IPS DF 4.7 (cell line): ENCODE measurements around the gene RANBP9.

Experiments used
- DNase-seq: peaks from one replicate; pipeline ENCODE4 v3.0.0-alpha.2; 2013; ENCODE audit warnings: low spot score; ENCODE audit errors: extremely low read depth

Gene RANBP9

DNA sequence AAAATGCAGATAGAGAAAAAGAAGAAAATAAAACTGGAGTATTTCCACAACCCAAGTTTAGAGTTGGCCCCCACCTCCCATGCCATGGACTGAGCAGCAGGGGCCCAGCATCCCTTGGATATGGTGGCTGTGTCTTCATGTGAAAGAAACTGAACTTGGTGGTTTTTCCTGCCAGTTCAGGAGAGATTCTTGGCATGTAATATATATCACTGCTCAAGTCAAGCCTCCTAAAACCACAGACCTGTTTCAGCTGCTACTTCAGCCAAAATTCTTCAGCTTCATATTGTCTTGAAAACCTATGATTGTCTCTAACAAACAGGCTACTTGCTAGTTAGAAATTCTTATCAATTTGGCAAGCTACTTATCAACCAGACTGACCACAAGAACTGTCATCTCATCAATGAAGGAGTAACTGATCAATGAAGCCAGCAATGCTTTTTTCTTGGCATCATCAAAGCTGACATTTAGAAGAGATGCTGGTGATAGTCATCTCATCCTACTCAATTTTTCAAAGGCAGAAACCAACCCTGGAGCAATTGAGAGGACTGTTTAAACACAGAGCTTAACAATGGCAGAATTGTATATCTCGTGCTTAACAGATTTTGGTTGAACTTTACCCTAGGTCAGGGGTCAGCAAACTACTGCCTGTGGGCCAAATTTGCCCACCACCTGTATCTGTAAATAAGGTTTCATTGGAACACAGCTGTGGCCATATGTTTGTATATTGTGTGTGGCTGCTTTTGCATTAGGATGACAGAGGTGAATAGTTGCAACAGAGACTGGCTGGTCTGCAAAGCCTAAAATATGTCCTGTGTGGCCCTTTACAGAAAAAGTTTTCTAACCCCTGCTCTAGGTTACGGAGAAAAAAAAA is 106.9 kb downstream of the RANBP9 start:
- no peak for DNase-seq

DNA sequence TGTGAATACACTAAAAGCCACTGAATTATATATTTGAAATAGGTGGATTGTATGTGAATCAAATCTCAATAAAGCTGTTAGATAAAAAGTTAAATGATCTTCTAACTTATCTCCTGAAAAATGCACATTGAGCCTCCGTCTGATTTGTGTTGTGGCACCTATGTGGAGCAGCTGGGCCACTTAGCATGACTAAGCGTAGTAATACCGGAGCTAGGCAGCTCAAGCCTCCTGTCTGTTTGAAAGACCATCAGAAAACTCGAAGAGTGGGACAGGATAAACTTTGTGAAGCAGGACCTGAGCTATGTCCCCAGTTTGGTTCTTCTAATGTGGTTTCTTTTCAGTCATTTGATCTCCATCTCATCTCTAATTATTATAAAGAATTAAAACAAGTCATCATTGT is 107.5 kb downstream of the RANBP9 start:
- DNase-seq = no peak

DNA sequence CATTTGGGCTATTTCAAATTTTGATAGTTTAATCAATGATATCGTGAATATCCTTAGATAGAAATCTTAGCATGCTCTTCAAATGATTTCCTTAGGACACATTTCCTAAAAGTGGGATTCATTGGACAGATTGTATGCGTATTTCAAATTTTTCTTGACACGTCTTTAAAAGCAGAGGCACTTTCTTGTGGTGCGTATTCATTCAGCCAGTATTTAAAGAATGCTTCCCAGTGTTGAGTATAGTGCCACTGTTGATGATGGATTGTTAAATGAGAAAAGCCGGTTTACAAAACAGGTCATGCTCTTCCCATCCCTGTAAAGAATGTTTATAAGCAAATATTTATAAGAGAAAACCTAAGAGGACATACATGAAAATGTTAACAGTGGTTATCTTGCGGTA is 111.6 kb downstream of the RANBP9 start:
- no peak for DNase-seq

DNA sequence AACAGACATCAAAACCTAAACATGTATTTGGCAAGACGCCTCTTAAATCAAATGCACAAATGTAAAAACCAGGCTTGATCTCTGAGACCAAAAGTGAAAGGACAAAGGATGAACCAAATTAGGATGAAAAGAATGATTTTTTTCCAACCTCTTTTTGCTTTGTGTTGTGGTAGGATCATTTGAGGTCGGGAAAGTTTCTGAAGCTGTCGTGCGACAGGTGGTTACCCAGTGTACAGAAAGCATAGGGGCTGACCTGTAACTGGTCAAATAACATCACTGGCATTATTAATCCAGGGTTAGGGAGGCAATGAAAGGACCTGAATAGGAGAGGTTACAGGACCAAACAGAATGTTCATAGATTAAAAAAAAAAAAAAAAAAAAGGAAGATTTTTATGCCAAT is 114.6 kb downstream of the RANBP9 start:
- DNase-seq = no peak

DNA sequence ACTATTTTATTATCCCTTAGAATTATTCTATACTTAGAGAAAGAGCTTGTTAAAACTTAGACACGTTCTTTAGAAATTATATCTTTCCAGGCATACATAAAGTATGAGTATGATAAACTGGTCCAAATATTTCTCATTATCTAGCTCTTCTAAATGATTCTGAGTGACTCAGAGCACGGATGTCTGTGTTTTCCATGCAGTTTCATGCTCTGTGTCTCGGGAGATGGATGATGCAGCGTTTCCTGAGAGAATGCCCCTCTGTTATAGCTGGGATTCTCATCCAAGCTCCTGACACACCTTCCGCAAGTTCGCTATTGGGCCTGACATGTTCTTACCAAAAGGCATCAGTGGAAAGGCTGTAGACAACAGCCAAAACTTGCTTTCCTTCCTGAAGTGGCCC is 117.9 kb downstream of the RANBP9 start:
- DNase-seq = no peak

DNA sequence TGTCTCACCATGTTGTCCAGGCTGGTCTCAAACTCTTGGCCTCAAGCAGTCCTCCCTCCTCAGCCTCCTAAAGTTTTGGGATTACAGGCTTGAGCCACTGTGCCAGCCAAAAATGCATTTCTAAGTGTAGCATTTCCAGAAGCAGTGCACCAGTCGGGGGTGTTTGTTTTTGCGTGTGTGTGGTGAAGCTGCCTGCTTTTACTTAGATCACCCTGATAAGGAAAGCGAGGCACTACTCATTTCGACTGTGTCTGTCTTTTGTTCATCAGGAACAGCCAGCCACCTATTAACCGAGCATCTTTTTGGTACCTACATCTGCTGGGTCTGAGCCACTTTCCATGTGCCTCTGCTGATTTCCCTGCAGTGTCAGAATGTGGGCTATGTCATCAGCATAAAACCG is 118.5 kb downstream of the RANBP9 start:
- no peak for DNase-seq

DNA sequence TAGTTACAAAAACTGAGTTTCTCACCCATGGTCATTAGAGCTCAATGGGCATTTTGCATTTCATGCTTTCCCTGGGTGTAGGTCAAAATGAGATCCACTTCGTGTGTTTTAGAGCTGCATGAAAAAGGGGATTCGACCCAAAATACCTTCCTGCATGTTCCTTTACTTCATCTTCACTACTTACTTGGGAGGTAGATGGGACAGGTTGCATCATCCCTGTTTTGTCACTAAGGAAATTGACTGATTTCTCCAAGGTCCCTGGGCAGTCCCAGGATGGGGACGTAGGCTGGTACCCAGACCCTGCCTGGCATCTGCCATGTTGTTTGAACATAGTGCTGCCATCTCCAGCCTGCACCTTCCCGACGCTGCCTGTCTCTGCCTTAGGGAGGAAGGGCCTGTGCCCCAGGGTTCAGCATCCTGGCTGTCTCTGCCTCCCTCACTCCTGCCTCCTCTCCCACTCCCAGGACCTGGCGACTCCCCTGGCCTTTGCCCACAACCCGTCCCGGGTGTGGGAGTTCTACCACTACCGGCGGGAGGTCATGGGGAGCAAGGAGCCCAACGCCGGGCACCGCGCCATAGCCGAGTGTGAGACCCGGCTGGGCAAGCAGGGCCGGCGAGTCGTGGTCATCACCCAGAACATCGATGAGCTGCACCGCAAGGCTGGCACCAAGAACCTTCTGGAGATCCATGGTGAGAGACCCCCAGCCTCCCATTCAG is 120.3 kb downstream of the RANBP9 start:
- no peak for DNase-seq

DNA sequence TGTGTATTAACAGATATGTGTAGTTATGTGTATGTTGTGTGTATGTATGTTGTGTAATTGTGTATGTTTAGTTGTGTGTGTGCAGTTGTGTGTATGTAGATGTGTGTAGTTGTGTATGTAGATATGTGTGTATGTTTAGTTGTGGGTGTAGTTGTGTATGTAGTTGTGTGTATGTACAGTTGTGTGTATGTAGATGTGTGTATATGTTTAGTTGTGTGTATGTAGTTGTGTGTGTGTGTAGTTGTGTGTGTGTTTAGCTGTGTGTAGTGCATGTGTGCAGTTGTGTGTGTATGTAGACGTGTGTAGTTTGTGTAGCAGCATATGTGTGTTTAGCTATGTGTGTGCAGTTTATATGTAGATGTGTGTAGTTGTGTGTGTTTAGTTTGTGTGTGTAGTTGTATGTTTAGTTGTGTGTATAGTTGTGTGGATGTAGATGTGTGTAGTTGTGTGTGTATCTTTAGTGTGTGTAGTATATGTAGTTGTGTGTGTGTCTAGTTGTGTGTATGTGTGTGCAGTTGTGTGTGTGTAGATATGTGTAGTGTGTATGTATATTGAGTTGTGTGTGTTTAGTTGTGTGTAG is 121.0 kb downstream of the RANBP9 start:
- no peak for DNase-seq

DNA sequence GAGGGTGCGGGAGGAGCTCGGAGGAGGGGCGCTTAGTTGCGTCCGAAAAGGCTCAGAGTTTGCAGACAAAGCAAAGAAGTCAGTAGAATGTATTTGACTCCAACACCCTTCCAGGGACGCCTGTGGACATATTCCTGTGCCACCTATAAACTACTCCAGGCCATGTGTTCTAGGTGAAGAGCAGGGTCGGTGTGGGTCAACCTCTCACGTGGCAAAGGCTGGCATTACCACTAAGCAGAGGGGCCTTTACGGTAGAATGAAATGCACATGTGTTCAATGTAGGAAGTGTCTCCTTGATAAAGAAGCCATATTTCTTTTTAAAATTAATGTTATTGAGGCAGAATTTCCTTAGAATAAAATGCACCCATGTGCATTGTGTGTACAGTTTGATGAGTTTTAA is 121.8 kb downstream of the RANBP9 start:
- no peak for DNase-seq

DNA sequence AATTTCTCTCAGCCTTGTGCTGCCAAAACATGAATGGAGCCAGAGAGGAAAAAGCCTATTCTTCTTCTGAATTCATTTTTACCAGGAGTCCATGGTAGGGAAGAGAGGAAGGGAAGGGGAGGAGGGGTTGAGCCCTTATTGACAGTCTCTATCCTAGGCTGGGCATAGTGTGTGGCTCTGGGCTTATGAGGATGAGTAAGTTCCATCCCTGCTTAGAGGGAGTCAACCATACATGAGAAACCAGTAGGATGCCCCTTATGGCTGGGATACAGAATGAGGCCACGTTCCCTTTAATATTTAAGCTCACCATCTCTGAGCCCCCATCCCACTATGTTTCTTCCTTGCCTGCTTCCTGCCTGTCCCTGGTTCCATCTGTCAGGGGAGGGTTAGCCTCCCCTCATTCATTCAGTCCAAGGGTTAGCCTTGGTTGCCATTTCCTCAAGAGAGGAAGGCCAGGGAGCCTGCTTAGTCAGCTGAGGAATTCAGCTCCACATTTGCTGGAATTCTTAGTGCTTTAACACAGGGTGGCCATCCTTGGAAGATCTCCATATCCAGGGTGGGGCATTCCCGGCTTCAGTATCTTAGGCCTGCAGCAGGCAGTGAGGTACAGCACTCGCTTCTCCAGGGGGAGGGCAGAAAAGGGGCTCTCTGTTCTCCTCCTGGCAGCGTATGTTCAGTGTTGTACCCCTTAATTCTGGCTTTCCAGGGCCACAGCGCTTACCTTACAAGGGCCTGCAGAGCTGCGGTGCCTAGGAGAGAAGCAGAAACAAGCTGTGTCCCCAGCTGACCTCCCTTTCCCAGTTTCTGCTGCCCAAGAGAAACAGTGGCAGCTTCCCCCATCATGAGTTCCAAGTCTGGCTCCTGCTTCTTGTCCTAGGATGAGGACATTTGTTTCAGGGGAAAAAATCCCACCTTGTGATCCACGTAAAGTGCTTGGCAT is 124.8 kb downstream of the RANBP9 start:
- DNase-seq = no peak

DNA sequence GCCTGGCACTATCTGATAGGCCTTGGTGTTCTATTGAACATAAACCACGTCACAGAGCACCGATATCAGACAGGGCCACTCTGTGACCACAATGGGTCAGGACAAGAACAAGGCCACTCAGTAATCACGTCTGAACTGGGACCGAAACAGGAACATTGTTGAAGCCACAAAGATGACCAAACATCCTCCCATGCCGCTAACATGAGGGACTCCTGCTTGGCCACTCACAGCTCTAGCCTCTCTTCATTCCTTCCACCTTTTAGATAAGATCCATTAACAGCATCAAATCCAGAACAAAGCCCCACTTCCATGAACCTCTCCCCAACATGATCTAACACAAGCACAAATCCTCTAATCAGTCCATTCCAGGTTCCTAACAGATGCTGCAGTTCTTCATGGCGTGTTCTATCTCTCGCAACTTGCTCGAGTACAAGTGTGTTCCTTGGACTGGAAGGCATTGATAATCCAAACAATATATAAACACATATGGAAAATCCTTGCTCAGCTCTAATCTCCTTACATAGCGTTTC is 129.9 kb downstream of the RANBP9 start:
- DNase-seq = no peak

DNA sequence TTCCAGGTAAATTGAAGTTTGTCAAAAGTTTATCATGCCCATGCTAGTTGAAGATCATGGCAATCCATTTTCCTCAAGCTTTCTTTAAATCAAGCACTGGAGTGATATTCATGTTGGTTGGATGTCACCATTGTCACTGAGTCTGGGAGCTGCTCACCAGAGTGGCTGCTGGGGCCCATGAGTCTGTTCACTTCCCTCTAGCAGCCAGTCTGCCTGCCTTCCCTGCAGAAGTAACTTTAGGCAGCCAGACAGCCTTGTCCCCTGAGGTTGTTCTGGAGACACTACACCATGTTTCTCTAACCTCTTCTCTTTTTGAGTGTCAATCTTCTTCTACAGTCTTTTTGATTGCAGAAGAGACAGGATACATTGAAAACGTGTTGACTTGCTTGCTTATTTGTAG is 131.7 kb downstream of the RANBP9 start:
- no peak for DNase-seq

DNA sequence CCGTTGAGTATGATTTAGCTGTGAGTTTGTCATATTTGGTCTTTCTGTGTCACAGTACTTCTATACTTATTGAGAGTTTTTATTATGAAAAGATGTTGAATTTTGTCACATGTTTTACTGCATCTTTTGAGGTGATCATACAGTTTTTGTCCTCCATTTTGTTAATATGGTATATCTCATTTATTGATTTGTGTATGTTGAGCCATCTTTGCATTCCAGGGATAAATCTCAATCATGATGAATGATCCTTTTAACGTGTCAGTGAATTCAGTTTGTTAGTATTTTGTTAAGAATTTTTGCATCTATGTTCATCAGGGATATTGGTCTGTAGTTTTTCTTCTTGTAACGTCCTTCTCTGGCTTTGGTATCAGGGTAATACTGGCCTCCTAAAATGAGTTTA is 133.7 kb downstream of the RANBP9 start:
- no peak for DNase-seq

DNA sequence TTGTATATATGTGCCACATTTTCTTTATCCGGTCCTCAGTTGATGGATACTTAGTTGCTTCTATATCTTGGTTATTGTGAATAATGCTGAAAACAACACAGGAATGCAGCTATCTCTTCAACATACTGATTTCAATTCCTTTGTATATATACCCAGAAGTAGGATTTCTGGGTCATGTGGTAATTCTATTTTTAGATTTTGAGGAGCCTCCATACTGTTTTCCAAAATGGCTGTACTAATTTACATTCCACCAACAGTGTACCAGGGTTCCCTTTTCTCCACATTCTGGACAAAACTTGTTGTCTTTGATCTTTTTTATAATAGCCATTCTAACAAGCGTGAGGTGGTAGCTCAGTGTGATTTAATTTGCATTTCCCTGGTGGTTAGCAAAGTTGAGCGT is 135.6 kb downstream of the RANBP9 start:
- DNase-seq = no peak

DNA sequence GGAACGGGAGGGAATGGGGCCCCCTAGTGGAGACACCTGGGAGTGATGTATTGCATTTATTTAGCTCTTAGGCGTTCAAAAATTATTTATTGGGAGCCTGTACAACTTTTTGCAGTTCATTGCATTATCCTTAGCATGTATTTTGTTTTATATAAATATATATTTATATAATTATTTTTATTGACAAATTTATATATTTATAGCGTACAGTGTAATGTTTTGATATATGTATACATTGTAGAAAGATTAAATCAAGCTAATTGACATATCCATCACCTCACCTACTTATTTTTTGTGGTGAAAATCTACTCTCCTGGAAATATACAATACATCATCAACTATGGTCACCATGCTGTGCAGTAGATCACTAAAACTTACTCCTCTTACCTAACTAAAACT is 136.3 kb downstream of the RANBP9 start:
- DNase-seq = no peak

DNA sequence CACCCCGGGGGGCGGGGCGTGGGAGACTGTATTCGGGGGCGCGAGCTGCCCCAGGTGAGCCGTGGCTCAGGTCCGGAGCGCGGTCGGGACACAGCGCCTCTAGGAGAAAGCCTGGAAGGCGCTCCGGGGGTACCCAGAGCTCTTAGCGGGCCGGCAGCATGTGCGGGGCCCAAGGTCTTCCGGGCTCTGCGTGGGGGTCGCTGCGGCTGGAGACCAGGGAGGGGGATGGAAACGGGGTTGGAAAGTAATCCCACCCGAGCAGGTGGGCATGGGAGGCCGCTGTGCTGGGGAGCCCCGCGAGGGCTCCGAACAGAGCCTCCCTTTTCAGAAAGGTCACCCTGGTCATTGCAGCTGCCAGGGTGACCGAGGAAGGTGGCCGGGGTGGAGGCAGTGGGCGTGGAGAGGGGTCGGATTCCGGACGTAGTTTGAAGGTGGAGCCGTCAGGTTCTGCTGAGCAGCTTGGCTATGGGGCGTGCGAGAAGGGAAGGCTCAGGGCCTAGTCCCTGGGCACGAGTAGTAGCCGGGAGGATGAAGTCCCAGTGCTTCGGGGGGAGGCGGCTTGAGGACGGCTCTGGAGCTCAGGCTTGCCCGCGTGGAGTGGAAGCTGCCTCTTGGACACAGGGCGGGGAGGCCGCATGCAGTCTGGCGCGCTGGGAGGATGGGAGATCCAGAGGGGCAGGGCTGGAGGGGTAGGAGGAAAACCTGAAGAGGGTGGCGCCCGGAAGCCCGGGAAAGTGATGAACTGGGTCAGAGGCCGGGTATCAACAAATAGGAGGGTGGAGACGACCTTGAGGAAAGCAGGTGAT is 136.9 kb downstream of the RANBP9 start, which contains the start of gene SIRT5:
Gene SIRT5 (plus strand): TSS at position 31 of the 806 bp plus-strand sequence. CDS start 9,510 bp downstream, outside the sequence.
- no peak for DNase-seq

DNA sequence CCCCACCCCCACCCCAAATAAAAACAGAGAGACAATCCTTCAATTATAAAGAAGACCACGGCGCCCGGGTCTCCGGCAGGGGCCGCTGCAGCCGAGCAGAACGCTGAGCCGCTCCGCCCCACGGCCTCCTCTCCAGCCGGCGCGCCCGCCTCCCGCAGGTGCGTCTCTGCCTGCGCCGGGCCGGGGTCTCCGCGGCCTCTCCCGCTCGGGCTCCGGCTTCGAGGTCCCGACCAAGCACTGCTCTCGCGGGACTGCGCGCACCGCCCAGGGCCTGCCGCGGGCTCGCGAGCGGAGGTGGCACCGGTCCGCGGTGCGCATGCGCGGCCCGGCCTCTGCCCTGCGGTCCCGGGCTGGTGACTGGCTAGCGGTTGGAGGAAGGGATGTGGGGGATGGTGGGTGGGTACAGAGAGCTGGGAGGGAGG is 137.5 kb downstream of the RANBP9 start:
- no peak for DNase-seq

DNA sequence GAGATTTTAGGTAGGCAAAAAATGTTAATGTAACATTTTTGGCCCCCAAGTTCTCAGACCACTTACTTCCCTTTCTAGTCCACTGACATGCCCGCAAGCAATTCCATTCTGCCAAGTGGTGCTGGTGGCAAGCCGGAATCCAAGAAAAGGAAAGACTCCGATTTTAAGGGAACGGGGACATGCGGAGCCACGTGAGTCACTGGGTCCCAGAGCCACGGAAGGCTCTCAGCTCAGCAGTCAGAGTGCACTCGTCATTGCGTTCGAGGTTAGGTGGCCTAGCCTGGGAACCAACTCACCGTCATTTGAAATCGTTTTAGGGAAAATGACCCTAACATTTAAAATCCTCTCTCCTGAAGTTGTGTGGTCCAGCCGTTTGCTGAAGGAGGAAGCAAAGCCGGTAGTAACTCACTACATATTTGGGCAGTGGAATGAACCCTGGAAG is 137.9 kb downstream of the RANBP9 start:
- DNase-seq = no peak

DNA sequence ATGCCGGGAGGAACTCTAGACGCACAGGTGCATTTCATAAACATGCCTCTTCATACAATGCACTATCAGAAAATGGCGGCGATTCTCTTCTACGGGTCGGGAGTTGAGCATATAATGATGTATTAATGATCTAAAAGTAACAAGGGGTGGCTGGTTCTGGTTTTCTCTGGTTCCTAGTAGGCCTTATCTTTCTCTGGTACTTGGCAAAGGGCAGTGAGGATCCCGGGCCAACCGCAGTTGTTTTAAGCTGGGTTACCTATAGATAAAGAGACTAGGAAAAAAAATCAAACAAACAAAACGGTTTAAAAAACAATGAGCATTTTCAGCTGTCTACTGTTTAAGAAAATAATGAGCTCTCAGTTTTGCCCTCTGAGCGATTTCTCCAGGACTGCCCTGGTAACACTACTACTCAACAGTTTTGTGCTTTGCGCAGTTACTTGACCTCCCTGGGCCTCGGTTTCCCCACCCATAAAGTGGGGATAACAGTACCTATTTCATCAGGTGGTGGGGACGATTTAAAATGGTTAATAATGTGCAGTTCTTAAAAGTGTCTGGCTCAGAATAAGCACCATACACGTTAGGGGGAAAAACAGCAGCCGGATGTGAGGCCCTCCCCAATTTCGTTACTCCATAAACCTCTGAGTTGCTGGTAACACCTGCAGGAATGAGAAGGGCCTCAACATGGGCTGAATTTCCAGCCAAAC is 138.5 kb downstream of the RANBP9 start:
- no peak for DNase-seq
